ENCODE measurements around the gene MIXL1.
"Not testable (repeated sequence)": the region's sequence is repeated elsewhere in the genome, so short reads cannot be mapped to it uniquely, and the experiment has no call there.

Gene MIXL1

DNA sequence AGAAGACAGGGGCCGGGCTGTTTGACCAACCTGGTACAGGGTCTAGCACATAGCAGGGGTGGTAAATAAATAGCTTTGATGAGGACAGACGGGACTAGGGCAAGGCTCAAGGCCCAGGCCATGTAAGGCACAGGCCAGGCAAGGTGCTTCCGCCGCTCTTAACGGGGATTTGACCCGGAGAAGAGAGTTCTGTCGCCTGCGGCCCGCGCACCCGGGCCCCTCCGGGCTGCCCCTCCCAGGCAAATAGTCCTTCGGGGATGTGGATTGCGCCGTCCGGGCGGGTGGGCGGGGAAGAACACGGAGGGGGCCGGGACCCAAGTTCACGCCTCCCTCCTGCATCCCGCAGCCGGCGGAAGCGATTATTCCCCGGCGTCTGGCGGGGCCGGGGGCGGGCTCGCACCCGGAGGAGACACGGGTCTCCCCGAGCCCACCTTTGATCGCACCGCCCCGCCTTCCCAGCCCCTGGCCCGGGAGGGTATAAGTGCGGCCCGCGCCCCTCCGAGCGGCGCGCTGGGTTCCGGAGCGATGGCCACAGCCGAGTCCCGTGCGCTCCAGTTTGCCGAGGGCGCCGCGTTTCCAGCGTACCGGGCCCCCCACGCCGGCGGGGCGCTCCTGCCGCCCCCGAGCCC is at the start of gene MIXL1:
Gene MIXL1 (plus strand): TSS at position 508 of the 629 bp plus-strand sequence. CDS start 18 bp downstream, at position 526.
- DNase-seq (ENCODE audit: low read depth), result no peak

GRCh38 chr1:226176870-226177269 is 46.6 kb upstream of the MIXL1 start:
- DNase-seq (ENCODE audit: low read depth), result no peak

DNA sequence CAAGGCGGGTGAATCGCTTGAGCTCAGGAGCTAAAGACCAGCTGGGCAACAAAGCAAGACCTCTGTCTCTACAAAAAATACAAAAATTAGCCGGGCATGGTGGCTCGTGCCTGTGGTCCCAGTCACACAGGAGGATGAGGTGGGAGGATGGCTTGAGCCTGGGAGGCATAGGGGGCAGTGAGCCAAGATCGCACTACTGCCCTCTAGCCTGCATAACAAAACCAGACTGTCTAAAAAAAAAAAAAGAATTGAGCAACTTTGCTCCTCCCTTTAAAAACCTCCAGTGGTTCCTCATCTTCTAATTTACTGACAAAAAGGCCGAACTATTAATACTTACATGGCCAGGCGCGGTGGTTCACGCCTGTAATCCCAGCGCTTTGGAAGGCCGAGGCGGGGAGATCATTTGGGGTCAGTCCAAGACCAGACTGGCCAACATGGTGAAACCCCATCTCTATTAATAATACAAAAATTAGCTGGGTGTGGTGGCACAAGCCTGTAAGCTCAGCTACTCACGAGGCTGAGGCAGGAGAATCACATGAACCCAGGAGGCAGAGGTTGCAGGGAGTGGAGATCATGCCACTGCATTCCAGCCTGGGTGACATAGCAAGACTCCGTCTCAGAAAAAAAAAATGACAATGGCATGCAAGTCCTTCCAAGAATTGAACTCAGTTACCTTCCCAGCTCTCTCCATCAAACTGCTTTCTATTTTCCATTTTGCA is 41.3 kb upstream of the MIXL1 start:
- DNase-seq (ENCODE audit: low read depth), result no peak

DNA sequence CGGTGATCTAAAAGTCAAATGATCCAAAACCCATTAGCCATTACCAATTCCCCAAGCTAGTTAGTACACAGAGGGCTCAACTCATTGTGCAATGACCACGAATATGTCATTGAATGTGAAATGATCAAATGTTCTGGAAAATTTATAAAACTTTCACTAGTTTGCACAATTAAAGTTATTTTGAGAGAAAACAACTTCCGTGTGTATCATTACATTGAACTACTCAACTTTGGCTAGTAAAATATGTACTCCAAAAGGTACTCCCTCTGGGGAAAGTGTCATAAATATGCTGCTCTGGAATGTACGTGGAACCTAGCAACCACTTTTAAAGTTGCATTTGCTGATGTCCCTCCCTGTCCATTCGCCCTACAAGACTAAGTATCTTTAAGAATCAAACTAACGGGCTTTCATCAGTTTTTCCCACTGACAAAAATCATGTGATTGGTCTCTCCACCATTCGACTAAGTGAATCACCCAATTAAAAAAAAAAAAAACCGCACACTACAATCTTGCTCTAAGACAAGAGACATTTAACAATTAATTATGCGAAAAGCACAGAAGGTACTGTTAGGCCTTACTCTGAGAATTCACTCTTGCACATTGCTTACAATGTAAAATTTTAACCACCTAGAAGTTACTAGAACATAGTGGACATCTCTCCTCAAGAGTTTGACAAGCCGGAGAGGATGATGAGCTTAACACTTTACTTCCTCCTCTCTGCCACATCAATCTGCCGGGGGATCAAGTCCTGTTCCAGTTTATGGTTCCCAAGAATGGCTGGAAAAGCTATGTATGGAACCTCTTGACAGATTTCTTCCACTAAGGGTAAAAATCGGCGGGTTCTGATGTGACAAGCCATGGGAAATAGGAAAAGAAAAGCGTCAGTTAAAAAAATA is 38.1 kb upstream of the MIXL1 start:
- no peak for DNase-seq (ENCODE audit: low read depth)

DNA sequence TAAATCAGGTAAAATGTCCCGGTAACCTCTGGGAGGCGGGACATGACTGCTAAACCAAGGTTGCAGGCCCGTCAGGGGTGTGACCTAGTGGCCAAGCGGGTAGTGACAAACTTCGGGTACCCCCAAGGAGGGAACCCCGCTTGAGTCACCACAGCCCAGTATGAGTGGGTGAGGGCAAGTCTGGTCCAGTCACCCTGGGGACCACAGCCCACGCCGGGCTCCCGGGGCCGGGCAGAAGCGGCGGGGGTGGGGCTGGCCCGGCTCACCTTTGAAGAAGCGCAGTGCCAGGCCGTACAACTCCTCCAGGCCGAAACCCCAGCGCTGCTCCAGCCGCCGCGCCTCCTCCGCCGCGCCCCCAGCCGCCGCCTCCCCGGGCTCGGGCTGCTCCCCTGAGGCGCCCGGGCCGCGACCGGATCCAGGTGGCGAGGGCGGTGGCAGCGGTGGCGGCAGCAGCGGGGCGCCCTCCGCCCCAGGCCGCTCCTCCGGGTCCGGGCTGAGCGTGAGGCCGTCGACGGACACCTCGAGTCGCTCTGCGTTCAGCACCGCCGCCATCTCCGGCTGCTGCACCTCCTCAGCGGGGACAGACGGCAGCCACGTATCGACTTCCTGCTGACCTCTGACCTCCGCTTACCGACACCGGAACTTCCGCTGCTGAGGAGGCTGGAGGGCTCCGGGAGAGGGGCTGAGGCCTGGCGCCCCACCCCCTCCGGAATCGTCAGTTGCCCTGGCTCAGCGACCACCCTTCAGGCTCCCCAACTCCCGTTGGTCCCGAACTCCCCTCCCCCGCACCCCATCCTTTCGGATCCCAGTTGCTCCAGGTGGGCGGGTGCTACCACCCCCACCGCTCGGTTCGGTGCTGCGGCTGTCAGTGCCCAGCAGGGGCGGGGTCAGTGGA is 37.1 kb upstream of the MIXL1 start, which contains the start of gene ACBD3:
Gene ACBD3 (minus strand): TSS at position 618 of the 895 bp plus-strand sequence. CDS start 66 bp downstream, at position 552.
- DNase-seq (ENCODE audit: low read depth), result peak; percentile 72

DNA sequence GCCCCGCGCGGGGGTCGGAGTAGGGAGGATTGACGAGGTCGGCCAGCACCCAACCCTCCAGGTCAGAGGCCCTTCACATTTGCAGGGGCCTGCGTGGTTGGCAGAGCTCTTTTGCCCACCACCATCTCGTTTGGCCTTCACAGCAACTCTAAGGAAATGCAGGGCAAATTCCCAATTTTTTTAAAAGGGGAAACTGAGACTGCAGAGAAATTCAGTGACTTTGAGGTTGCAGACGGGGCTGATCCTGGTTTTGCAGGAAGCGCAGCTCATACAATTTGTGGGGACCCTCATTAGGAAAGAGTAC is 36.5 kb upstream of the MIXL1 start:
- DNase-seq (ENCODE audit: low read depth), result no peak

GRCh38 chr1:226187380-226187779 is 36.1 kb upstream of the MIXL1 start:
- DNase-seq (ENCODE audit: low read depth), result no peak

GRCh38 chr1:226195144-226195543 is 28.3 kb upstream of the MIXL1 start:
- no peak for DNase-seq (ENCODE audit: low read depth)

DNA sequence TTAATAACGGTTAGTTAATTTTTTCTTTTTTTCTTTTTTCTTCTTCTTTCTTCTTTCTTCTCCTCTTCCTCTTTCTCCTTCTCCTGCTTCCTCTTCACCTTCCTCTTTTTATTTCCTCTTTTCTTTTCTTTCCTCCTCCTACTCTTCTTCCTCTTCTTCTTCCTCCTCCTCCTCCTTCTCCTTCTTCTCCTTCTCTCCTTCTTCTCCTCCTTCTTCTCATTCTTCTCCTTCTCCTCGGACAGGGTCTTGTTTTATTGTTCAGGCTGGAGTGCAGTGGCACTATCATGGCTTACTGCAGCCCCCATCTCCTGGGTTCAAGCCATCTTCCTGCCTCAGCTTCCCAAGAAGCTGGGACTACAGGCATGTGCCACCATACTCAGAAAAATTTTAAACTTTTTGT is 23.5 kb upstream of the MIXL1 start:
- no peak for DNase-seq (ENCODE audit: low read depth)

- DNase-seq (ENCODE audit: low read depth), result no peak
Observed at GRCh38 chr1:226201029-226201593, 22.4 kb upstream of the MIXL1 start.

DNA sequence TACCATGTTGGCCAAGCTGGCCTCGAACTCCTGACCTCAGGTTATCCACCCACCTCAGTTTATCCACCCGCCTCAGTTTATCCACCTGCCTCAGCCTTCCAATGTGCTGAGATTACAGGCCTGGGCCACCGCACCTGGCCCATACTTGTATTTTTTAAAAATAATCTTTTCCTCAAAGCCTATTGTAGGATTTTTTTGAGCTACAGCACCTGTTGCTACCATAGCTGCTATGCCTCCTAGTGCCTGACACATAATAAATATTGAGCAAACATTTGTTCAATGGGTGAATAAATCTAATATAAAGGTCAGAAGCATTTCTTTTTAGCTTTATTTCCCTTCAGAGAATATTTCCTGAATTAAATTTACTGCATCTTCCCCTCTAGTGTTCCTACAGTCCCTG is 21.2 kb upstream of the MIXL1 start:
- no peak for DNase-seq (ENCODE audit: low read depth)

GRCh38 chr1:226202666-226203065 is 20.8 kb upstream of the MIXL1 start:
- not testable (repeated sequence) for DNase-seq (ENCODE audit: low read depth)

- no peak for DNase-seq (ENCODE audit: low read depth)
Observed at GRCh38 chr1:226203240-226203639, 20.2 kb upstream of the MIXL1 start.

- no peak for DNase-seq (ENCODE audit: low read depth)
Observed at GRCh38 chr1:226203655-226204054, 19.8 kb upstream of the MIXL1 start.

DNA sequence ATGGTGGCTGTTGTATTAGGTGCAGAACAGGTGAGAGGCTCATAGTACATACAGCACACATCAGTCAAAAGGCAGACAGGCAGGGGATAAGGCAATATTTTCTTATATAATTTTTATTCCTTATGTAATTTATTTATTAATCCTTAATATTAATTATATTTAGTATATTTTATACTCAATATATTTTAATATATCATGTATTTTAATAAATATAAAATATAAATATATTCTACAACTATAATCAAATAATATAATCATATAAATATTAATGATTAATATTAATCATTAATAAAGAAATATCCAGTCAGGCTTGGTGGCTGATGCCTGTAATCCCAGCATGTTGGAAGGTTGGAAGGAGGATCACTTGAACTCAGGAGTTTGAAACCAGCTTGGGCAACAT is 19.3 kb upstream of the MIXL1 start:
- DNase-seq (ENCODE audit: low read depth), result no peak

GRCh38 chr1:226207048-226207447 is 16.4 kb upstream of the MIXL1 start:
- DNase-seq (ENCODE audit: low read depth), result no peak

- DNase-seq (ENCODE audit: low read depth), result no peak
Observed at GRCh38 chr1:226209307-226210059, 14.0 kb upstream of the MIXL1 start.

- no peak for DNase-seq (ENCODE audit: low read depth)
Observed at GRCh38 chr1:226210571-226211176, 12.8 kb upstream of the MIXL1 start.

GRCh38 chr1:226211181-226211821 is 12.2 kb upstream of the MIXL1 start:
- no peak for DNase-seq (ENCODE audit: low read depth)

GRCh38 chr1:226212545-226212944 is 10.9 kb upstream of the MIXL1 start:
- DNase-seq (ENCODE audit: low read depth), result no peak
